ENCODE results near the gene CPT1B. TPM values are rescaled to one million over a fixed set of nuclear protein-coding genes. Genes with fewer than 3 reads are reported as not detected.
A peak's percentile ranks its signal among the peaks of the same experiment; 100 is the strongest.
"Not testable (repeated sequence)": the region's sequence is repeated elsewhere in the genome, so short reads cannot be mapped to it uniquely, and the experiment has no call there.

Gene CPT1B
- total RNA-seq, 2 experiments from 2014 or later, result 107 to 113 TPM

DNA sequence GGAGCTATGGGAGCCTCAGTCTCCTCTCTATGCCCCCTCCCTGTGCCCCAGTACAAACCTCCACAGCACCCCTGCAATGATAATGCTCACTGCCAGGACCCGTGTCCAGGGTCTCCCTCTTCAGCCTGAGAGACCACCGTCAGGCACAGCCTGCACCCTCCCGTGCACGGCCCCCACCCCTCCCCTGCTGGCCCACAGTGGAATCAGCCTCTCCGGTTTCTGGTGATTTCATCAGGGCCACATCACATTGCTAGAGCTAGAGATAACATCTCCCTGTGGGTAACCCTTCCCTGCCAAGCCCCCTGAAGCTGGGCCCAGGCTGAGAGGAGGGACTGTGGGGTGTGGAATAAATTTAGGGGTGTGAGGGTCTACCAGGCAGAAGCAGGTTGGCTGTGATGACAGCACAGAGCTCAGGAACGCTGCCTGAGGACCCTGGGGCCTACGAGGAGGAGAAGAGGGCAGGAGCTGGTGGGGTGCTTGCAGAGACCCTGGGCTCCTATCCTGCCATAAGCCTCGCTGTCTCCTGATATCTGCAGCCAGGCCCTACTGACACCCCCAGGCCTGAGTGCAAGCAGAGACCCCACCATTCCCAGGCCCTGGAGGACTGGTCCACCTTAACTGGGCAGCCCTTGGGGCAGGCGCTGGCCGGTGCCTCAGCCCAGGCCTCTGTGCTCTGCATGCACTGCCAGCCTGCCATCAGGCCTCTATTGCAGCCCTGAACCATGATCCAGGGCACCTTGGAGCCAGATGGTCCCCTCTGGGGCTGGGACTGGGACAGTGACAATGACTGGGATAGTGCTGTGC, 32.5 kb downstream of the CPT1B start, which contains the start of gene KLHDC7B:
Gene KLHDC7B (plus strand): TSS at position 378 of the 804 bp plus-strand sequence. CDS start 345 bp downstream, at position 723.
- Mint-ChIP-seq H3K36me3 (ENCODE audit: low read depth) (peaks cover 10% of the 10 kb centered on the region), H3K9me3 (peaks cover 3% of the 10 kb centered on the region), H3K27ac (peak within 1 kb of the TSS; percentile 92), H3K4me3 (peak within 1 kb of the TSS; percentile 63), H3K27me3 (no peaks in the 10 kb centered on the region), H3K4me1 (peaks cover 56% of the 10 kb centered on the region)
- ChIA-PET CTCF (interaction anchor here (0.9 to 5.0 kb wide), 12 partner anchors 8 to 75 kb away, joined by 3 to 64 read pairs (median 6); partner anchors contain the start of genes SCO2, SYCE3 and TYMP), POLR2A (interaction anchor here (1.2 to 1.6 kb wide), 2 partner anchors 20 to 75 kb away, joined by 3 to 4 read pairs; partner anchors contain the start of gene SCO2)
- peak; percentile 54 for DNase-seq

DNA sequence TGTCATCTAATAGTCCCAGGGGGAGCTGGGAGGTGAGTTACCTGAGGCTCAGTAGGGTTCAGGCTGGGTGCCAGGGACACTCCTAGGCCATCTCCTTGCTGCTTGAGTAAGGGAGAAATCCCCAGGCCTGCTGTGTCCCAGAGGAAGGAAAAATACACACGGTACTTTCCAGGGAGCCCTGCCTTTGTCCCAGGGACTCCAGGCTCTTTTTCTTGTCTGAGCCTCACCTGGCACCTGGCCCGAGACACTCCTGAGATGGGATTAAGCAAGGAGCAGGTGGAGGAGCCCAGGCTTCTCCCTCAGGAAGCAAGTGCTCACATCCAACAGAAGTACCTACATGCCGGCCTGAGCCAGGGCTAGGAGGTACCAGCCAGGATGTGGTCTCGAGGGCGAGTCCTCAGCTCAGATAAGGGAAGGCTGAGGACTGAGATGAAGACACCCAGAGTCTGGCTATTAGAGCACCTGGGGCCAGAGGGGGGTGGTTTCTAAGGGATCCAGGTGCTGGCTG, 33.4 kb downstream of the CPT1B start:
- Mint-ChIP-seq H3K27ac (peak overlapping the region; percentile 92), H3K27me3 (no peaks in the 10 kb centered on the region), H3K4me3 (peak overlapping the region; percentile 62), H3K4me1 (peaks cover 54% of the 10 kb centered on the region), H3K9me3 (peaks cover 3% of the 10 kb centered on the region), H3K36me3 (ENCODE audit: low read depth) (peaks cover 13% of the 10 kb centered on the region)
- peak; percentile 52 for DNase-seq
- ChIA-PET CTCF (interaction anchor here (0.9 to 5.0 kb wide), 11 partner anchors 9 to 76 kb away, joined by 3 to 64 read pairs (median 7); partner anchors contain the start of genes SCO2, SYCE3 and TYMP), POLR2A (interaction anchor here (1.6 kb wide), 1 partner anchor 19 kb away, joined by 4 read pairs; the partner anchor contains the start of gene SCO2)

DNA sequence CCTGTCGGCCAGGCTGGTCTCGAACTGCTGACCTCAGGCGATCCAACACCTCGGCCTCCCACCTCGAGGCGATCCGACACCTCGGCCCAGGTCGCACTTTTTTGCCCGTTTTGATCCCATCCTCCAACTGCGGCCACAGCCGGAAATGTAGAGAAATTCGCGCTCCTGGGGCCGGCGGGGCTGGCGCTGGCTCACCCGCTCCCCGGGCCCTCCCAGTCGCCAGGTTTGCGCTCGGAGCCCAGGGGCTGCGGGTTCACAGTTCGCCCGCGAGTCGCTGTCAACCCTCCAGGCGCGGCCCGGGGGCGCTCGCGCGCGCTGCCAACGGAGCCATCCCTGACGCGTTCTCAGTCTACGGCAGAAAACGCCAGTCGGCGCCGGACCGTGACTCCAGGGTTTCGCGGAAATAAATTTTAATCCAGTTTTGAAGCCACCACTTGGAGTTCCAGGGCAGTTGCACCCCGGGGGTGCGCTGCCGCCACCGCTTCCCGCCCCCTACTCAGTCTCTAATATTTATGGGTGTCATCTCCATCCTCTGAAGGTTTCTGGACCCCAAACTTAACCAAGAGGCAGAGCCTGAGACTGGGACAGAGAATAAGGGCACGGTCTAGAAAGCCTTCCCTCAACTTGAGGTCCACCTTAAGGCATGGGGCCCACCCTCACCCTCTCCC, 34.0 kb downstream of the CPT1B start:
- no peaks in the 10 kb centered on the region for H3K27me3 Mint-ChIP-seq
- POLR2A ChIA-PET, result interaction anchor here (1.6 kb wide), 1 partner anchor 18 kb away, joined by 4 read pairs; the partner anchor contains the start of gene SCO2
- CTCF ChIA-PET, result interaction anchor here (1.4 to 4.6 kb wide), 10 partner anchors 8 to 77 kb away, joined by 3 to 64 read pairs (median 6); partner anchors contain the start of genes SCO2, SYCE3 and TYMP

DNA sequence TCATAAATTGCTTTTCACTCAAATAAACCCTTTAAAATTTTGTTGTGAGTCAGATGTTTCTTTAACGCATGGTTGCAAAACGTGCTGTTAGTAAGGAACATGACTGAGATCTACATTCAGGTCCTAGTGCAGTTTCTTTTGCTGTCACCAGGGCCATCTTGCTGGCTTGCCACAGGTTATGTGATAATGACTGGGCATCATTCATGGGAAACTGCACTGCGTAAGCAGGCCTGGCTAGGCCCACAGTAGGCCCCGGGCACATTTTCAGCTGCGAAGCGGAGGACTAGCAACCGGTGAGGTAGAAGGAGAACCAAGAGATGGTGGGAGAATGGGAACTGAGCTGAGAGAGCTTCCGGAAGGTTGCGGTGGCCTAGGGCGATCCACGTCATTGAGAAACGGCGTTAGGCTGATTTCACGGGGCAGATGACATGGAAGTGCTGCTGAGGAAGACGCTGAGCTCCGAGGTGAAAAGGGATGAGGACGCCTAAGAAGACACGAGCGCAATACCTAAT, 35.8 kb downstream of the CPT1B start:
- Mint-ChIP-seq H3K36me3 (ENCODE audit: low read depth) (peaks cover 18% of the 10 kb centered on the region), H3K9me3 (peaks cover 3% of the 10 kb centered on the region), H3K4me3 (no peak overlapping the region), H3K4me1 (peaks cover 65% of the 10 kb centered on the region), H3K27ac (peak overlapping the region; percentile 99), H3K27me3 (no peaks in the 10 kb centered on the region)
- POLR2A ChIA-PET, result interaction anchor here (1.3 kb wide), 1 partner anchor 78 kb away, joined by 5 read pairs; no protein-coding TSS in a partner anchor
- DNase-seq, result peak; percentile 38
- CTCF ChIA-PET, result interaction anchor here (1.5 kb wide), 1 partner anchor 17 kb away, joined by 4 read pairs; the partner anchor contains the start of gene SCO2

More for the DNA sequence above, 34.0 kb downstream of the CPT1B start:
- Mint-ChIP-seq H3K27ac (peak overlapping the region; percentile 92), H3K9me3 (peaks cover 3% of the 10 kb centered on the region), H3K36me3 (ENCODE audit: low read depth) (peaks cover 13% of the 10 kb centered on the region), H3K4me3 (peak overlapping the region; percentile 62), H3K4me1 (peaks cover 58% of the 10 kb centered on the region)
- DNase-seq, result peak; percentile 86

DNA sequence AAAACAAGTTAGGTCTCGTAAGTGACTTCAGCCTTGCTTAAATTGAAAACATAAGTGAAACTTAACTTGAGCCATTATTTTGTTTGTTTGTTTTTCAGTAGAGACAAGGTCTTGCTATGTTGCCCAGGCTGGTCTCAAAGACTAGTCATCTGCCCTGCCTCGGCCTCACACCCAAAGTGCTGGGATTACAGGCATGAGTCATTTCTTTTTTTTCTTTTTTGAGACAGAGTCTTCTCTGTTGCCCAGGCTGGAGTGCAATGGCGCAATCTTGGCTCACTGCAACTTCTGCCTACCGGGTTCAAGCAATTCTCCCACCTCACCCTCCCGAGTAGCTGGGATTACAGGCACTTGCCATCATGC, 36.6 kb downstream of the CPT1B start:
- not testable (repeated sequence) for H3K27me3 Mint-ChIP-seq, H3K4me3 Mint-ChIP-seq, H3K9me3 Mint-ChIP-seq
- ChIA-PET CTCF (interaction anchor here (8.1 kb wide), 1 partner anchor 16 kb away, joined by 63 read pairs; the partner anchor contains the start of gene SCO2), POLR2A (interaction anchor here (1.3 kb wide), 1 partner anchor 79 kb away, joined by 5 read pairs; no protein-coding TSS in a partner anchor)
- peak overlapping the region; percentile 99 for H3K27ac Mint-ChIP-seq
- H3K4me1 Mint-ChIP-seq, result peaks cover 70% of the 10 kb centered on the region
- peak; percentile 37 for DNase-seq
- H3K36me3 Mint-ChIP-seq (ENCODE audit: low read depth), result peaks cover 19% of the 10 kb centered on the region

DNA sequence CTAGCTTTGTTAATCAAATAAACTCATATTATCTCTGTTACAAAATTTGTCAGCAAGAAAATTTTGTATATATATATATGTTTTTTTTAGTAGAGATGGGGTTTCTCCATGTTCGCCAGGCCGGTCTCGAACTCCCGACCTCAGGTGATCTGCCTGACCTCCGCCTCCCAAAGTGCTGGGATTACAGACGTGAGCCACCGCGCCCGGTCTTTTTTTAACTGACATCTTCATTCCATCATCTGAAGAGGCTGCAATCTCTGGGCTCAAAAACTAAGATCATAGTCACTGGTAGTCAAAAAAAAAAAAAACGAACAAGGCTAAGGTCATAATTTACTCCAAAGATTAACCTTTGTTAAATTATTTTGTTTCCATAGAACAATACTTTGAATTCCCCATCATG, 37.8 kb downstream of the CPT1B start:
- peaks cover 22% of the 10 kb centered on the region for H3K36me3 Mint-ChIP-seq (ENCODE audit: low read depth)
- H3K9me3 Mint-ChIP-seq, result peaks cover 3% of the 10 kb centered on the region
- no peaks in the 10 kb centered on the region for H3K27me3 Mint-ChIP-seq
- no peak overlapping the region for H3K4me3 Mint-ChIP-seq
- POLR2A ChIA-PET, result interaction anchor here (0.6 to 2.7 kb wide), 3 partner anchors 11 to 15 kb away, joined by 4 to 15 read pairs (median 10); partner anchors contain the start of genes SCO2 and TYMP
- H3K27ac Mint-ChIP-seq, result peak overlapping the region; percentile 99
- H3K4me1 Mint-ChIP-seq, result peaks cover 70% of the 10 kb centered on the region
- DNase-seq, result no peak
- CTCF ChIA-PET, result interaction anchor here (0.6 to 8.1 kb wide), 6 partner anchors 7 to 80 kb away, joined by 4 to 63 read pairs (median 8); partner anchors contain the start of genes SCO2 and SYCE3

DNA sequence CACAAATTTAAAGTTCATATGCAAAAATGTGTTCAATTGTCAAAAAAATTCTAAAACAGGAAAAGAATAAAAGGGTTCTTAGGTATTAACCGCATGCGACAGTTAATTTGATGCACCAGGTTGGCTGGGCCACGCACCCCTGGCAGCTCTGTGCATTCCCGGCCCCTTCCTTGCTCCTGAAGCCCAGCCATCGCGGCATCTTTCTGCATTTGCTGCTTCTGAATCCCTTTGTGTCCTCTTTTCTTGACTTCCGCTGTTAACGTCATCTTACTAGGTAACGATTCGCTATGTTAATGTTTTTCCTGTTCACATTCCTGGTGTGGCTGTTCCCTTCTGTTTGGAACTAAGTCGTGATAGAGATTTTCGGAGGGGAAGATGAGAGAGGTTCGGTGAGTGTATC, 40.5 kb downstream of the CPT1B start:
- Mint-ChIP-seq H3K27ac (no peak overlapping the region), H3K27me3 (no peaks in the 10 kb centered on the region), H3K4me1 (peaks cover 80% of the 10 kb centered on the region), H3K4me3 (no peak overlapping the region), H3K9me3 (peaks cover 3% of the 10 kb centered on the region), H3K36me3 (ENCODE audit: low read depth) (peaks cover 31% of the 10 kb centered on the region)
- CTCF ChIA-PET, result interaction anchor here (6.0 to 8.1 kb wide), 2 partner anchors 12 to 26 kb away, joined by 45 to 63 read pairs; partner anchors contain the start of genes SCO2 and SYCE3
- no peak for DNase-seq
- POLR2A ChIA-PET, result no interaction called here

DNA sequence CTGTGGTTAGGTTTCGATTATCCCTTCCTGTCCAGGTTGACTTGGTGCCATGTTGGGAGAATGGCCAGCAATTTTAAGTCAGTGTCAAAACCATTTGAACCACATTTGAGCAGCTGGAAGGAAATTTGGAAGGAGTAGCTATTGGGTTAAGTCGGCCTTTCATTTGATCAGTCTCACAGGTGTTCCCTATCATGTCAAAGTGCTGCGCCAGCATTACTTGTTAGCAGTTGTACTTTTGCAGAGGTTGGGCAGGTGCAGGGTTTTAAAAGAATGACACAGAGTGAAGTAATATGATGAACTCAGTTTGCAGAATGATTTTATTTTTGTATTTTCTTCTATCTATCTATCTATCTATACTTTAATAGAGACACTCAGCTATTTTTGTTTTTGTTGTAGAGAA, 42.0 kb downstream of the CPT1B start:
- Mint-ChIP-seq H3K4me3 (no peak overlapping the region), H3K36me3 (ENCODE audit: low read depth) (peaks cover 26% of the 10 kb centered on the region), H3K4me1 (peaks cover 68% of the 10 kb centered on the region), H3K27me3 (no peaks in the 10 kb centered on the region), H3K27ac (peak overlapping the region; percentile 94), H3K9me3 (peaks cover 3% of the 10 kb centered on the region)
- POLR2A ChIA-PET, result interaction anchor here (1.4 kb wide), 1 partner anchor 27 kb away, joined by 4 read pairs; the partner anchor contains the start of gene SYCE3
- DNase-seq, result no peak
- CTCF ChIA-PET, result interaction anchor here (1.8 to 8.1 kb wide), 3 partner anchors 9 to 27 kb away, joined by 9 to 63 read pairs (median 45); partner anchors contain the start of genes KLHDC7B, SCO2 and SYCE3

DNA sequence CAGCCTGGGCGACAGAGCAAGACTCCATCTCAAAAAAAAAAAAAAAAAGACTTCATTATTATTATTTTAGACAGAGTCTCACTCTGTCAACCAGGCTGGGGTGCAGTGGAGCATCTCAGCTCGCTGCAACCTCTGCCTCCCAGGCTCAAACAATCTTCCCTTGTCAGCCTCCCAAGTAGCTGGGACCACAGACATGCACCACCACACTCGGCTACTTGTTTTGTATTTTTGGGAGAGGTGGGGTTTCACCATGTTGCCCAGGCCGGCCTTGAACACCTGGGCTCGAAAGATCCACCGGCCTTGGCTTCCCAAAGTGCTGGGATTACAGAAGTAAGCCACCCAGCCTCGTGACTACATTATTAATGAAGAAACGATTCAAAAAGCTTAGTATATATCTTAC, 43.1 kb downstream of the CPT1B start:
- H3K4me1 Mint-ChIP-seq, result peaks cover 58% of the 10 kb centered on the region

DNA sequence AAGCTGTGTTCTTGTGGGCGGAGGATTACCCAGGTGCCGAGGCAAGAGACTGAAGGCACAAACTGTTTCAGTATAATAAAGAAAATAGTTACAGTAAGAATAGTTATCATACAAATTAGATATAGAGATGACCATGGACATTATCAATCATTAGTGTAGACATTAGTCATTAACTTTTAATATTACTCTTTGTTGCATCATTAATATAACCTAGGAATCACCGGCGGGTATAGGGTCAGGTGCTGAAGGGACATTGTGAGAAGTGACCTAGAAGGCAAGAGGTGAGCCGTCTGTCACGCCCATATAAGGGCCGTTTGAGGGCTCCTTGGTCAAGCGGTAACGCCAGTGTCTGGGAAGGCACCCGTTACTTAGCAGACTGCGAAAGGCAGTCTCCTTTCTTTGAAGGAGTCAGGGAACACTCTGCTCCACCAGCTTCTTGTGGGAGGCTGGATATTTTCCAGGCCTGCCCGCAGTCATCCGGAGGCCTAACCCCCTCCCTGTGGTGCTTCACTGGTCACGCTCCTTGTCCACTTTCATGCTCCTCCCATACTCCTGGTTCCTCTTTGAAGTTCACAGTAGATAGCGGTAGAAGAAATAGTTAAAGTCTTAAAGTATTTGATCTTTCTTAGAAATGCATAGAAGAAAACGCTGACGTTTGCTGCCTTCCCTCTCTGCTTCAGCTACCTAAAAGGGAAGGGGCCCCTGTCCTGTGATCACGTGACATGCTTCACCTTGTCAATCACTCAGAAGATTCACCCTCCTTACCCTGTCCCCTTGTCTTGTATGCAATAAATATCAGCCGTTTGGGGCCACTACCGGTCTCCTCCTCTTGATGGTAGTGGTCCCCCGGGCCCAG, 44.1 kb downstream of the CPT1B start:
- H3K27me3 Mint-ChIP-seq, POLR2A ChIA-PET, DNase-seq, H3K9me3 Mint-ChIP-seq: not testable (repeated sequence)
- Mint-ChIP-seq H3K4me3 (peak overlapping the region; percentile 96), H3K4me1 (peaks cover 49% of the 10 kb centered on the region), H3K36me3 (ENCODE audit: low read depth) (peaks cover 26% of the 10 kb centered on the region), H3K27ac (peak overlapping the region; percentile 100)
- CTCF ChIA-PET, result interaction anchor here (0.6 to 8.1 kb wide), 5 partner anchors 8 to 87 kb away, joined by 3 to 63 read pairs (median 4); partner anchors contain the start of genes KLHDC7B and SCO2

More for the DNA sequence above, 43.1 kb downstream of the CPT1B start:
- no peak for DNase-seq
- POLR2A ChIA-PET, result interaction anchor here (0.6 to 1.4 kb wide), 2 partner anchors 22 to 28 kb away, joined by 4 to 5 read pairs; partner anchors contain the start of gene SYCE3
- Mint-ChIP-seq H3K27me3 (no peaks in the 10 kb centered on the region), H3K4me3 (no peak overlapping the region), H3K27ac (peak overlapping the region; percentile 72), H3K9me3 (no peaks in the 10 kb centered on the region), H3K36me3 (ENCODE audit: low read depth) (peaks cover 24% of the 10 kb centered on the region)
- CTCF ChIA-PET, result interaction anchor here (0.6 to 8.1 kb wide), 6 partner anchors 9 to 909 kb away, joined by 3 to 63 read pairs (median 4); partner anchors contain the start of genes KLHDC7B, SCO2 and SYCE3

All from activated CD4-positive, alpha-beta T cell treated with anti-CD3 and anti-CD28 coated beads, Interleukin-2, amount 10 ng/mL, durations not matched to agents 7 days and 5 days (primary cell).